NCI-H2081 treated with DMSO at 0.1 percent for 48 hours (cell line): Measurements from ENCODE around the gene REXO4.

ENCODE experiments used
- DNase-seq: peaks from one replicate; lab custom pipeline; 2025; lab: John Stamatoyannopoulos, UW

Gene REXO4

GRCh38 chr9:133367221-133367620 is 50.6 kb downstream of the REXO4 start:
- no peak for DNase-seq

GRCh38 chr9:133366435-133366834 is 51.4 kb downstream of the REXO4 start:
- no peak for DNase-seq

GRCh38 chr9:133362359-133363044 is 55.3 kb downstream of the REXO4 start:
- no peak for DNase-seq

- DNase-seq, result no peak
Measured at GRCh38 chr9:133361507-133362092, 56.2 kb downstream of the REXO4 start.

DNA sequence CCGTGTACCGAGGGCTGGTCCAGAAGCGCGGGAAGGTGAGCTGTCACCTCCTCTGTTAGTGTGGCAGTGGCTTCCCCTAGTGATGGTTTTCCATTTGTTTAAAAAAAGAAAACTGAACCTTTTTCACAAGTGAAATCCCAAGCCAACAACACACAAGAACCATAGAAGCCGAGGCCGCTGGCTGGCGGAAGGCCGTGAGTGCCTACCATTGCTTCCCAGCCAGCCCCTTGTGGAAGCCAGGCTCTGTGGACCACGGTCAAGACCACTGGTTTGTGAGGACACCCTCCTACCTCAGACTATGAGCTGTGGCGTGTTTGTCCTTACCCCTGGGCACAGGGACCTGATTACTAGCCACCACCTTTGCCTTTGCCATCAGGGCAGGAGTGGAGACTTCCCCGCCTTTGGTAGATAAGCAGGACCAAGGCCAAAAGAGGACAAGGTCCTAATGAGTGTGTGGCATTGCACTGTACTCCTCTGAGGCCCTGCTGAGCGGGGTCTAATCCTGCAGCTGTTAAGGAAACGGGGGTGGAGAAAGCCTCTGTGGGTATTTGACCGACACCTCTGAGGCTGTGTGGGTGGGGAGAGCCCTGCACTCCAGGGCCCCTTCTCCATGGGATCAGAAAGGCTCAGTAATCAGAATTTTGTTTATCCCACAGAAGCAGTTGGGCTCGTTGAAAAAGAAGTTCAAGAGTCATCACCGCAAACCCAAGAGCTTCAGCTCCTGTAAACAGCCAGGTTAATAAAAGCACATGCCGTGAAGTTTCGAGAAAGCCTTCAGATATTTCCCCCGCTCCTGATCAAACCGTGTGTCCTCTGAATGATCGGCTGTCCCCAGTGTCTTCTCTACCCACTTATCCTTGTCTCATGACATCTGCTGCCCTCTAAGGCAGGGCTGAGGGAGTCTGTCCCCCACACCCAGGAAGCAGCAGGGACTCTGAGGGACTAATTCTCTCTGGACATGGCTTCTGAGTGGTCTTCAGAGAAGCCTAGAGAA is 57.1 kb downstream of the REXO4 start:
- DNase-seq, result no peak

- DNase-seq, result no peak
Measured at GRCh38 chr9:133359399-133360175, 58.2 kb downstream of the REXO4 start.

GRCh38 chr9:133357656-133358055 is 60.2 kb downstream of the REXO4 start:
- no peak for DNase-seq

DNA sequence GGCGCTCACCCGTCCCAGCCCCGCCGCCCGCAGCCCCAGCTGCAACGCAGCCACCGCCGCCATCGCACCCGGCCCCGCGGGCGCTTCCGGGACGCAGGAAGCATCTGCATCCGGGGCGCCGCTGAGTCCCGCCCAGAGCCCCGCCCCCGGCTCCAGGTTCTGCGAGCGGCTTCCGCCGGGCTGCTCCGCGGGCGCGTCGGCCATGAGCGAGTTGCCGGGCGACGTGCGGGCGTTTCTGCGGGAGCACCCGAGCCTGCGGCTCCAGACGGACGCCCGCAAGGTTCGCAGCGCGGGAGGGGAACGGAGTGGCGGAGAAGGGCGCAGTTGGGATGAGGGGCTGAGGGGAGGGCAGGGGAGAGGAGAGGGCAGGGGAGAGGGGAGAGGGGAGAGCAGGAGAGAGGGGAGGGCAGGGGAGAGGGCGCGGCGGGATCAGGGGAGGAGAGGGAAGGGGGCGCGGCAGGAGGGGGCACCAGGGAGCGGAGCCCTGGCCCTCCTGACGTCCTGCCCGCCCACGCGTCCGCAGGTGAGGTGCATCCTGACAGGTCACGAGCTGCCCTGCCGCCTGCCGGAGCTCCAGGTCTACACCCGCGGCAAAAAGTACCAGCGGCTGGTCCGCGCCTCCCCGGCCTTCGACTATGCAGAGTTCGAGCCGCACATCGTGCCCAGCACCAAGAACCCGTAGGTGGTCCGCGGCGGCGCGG is 61.3 kb downstream of the REXO4 start, which contains the start of the genes SURF1 and SURF2:
Gene SURF1, minus strand, starts transcription at position 97 of the 701 bp plus-strand sequence. Its CDS starts 34 bp downstream, at position 63.
Gene SURF2, plus strand, starts transcription at position 160 of the 701 bp plus-strand sequence. Its CDS starts 43 bp downstream, at position 203.
- DNase-seq, result peak; percentile 16
